ENCODE measurements around the gene CFAP97D1.
A peak's percentile ranks its signal among the peaks of the same experiment; 100 is the strongest.

Gene CFAP97D1

DNA sequence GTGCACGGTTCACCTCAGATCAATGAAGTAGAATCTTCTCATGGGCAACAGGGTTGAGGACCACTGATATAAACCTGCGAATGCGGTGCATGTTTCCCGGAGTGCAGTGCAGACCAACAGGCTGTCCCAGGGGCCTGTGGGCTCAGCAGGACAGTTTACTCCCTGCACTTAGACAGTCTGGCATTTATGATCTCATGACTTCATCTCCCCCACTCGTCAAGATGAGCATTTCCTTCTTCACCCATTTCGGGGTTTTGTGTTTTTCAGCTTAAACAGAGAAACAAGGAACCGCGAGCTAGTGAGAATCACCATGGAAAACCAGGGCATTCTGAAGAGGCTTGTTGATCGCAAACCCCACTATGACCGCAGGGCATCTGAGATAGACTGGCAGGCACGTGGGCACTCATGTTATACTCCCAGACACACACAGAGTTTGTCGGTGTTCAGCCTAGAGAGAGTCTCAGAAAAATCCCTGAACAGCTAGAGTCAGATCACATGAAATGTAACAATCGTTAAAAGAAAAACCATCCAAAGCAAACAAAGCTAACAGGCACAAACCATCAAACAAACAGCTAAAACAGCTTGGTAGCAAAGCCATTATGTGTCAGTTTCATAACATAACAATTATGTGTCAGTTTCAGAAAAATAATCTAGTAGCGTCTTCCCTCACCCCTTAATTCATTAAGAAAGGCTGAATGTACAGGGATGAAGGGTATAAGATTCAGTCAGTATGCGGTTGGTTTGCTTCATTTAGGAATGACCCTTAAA is 2.9 kb downstream of the CFAP97D1 start:
- no peak for DNase-seq (ENCODE audit: low read depth)
- TF ChIP-seq, protein P1, sequence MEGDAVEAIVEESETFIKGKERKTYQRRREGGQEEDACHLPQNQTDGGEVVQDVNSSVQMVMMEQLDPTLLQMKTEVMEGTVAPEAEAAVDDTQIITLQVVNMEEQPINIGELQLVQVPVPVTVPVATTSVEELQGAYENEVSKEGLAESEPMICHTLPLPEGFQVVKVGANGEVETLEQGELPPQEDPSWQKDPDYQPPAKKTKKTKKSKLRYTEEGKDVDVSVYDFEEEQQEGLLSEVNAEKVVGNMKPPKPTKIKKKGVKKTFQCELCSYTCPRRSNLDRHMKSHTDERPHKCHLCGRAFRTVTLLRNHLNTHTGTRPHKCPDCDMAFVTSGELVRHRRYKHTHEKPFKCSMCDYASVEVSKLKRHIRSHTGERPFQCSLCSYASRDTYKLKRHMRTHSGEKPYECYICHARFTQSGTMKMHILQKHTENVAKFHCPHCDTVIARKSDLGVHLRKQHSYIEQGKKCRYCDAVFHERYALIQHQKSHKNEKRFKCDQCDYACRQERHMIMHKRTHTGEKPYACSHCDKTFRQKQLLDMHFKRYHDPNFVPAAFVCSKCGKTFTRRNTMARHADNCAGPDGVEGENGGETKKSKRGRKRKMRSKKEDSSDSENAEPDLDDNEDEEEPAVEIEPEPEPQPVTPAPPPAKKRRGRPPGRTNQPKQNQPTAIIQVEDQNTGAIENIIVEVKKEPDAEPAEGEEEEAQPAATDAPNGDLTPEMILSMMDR (conservative IDR thresholded peaks at IDR 0.05; ENCODE audit: low read depth, low read length): no peak

DNA sequence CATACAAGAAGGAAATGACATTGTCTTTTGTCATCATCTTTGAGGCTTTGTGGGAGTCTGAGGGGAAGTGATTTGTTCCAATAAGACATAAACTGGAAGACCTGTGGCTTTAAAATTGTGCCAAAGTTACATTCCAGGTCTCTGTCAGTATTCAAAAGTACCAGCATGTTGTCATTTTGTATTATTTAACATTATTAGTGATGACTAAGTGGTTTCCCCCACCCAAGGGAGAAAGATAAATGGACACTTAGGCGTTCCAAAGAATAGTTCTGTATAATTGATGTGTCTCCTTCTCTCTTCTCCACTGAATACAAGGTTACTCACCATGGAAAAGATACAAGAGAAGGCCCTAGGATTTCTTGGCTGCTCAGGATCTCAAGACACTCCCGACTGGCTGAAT is 3.8 kb downstream of the CFAP97D1 start:
- TF ChIP-seq, protein P1 (conservative IDR thresholded peaks at IDR 0.05; ENCODE audit: low read depth, low read length): no peak
- no peak for DNase-seq (ENCODE audit: low read depth)
- H3K4me3 ChIP-seq (ENCODE audit: low read length): no peak overlapping the region

More for the DNA sequence above, 2.9 kb downstream of the CFAP97D1 start:
- H3K4me3 ChIP-seq (ENCODE audit: low read length): no peak overlapping the region

DNA sequence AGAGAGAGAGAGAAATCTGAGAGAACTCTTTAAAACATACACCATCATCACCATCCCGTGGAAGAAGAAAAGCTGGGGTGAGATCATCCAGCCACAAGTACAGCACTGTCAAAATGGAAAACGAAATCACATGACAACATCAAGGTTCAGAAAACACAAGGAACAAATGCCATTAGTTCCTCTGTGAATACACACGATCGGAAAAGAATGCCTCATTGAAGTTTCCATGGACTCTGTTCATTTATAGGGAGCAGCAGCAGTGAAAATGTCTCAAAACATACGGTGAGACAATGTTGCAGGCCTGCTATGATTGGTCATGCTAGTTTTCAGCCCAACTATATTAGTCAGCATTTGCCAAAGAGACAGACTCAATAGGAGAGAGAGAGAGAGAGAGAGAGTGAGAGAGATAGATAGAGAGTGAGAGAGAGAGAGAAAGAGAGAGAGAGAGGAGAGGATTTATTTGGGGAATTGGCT is 4.4 kb downstream of the CFAP97D1 start:
- no peak overlapping the region for H3K4me3 ChIP-seq (ENCODE audit: low read length)
- no peak for DNase-seq (ENCODE audit: low read depth)
- TF ChIP-seq, protein P1 (conservative IDR thresholded peaks at IDR 0.05; ENCODE audit: low read depth, low read length): no peak

DNA sequence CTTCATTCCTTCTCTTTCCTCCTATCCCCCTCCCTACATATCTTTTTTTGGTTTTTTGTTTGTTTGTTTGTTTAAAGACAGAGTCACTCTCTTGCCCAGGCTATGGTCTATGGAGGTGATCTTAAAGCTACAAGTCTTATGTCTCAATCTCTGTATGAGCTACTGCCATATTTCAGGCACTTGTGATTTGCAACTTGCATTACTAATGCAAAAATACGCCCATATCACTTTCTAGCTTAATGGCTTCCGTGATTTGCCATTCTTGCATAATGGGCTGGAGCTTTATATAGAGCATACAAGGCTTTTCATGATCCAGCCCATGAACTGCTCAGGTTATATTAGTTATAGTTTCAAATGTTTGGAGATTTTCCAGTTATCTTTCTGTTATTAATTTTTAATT is 7.5 kb downstream of the CFAP97D1 start:
- TF ChIP-seq, protein P1 (conservative IDR thresholded peaks at IDR 0.05; ENCODE audit: low read depth, low read length): no peak
- no peak for DNase-seq (ENCODE audit: low read depth)
- no peak overlapping the region for H3K4me3 ChIP-seq (ENCODE audit: low read length)

DNA sequence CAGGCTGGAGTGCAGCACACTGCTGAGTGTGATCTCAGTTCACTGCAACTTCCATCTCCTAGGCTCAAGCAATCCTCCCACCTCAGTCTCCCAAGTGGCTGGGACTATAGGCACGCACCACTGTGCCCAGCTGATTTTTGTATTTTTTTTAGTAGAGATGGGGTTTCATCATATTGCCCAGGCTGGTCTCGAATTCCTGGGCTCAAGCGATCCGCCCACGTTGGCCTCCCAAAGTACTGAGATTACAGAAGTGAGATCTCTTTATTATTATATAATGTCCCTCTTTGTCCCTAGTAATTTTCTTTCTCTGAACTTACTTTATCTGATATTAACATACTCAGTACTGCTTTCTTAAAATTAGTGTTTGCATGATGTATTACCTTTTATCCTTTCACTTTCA is 8.3 kb downstream of the CFAP97D1 start:
- no peak overlapping the region for H3K4me3 ChIP-seq (ENCODE audit: low read length)
- TF ChIP-seq, protein P1 (conservative IDR thresholded peaks at IDR 0.05; ENCODE audit: low read depth, low read length): no peak
- no peak for DNase-seq (ENCODE audit: low read depth)

DNA sequence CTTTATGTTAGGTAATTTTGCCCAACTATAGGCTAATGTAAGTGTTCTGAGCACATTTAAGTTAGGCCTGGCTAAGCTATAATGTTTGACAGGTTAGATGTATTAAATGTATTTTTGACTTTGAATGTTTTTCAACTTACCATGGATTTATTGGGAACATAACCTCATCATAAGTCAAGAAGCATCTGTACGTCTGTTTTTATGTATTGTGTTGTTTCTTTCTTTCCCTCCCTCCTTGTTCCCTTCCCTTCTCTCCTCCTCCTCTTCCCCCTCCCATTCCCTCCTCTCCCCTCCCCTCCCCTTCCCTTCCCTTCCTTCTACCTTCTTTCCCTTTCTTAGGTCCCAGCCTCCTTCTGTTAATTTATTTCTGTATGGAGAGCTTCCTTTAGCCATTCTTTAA is 9.2 kb downstream of the CFAP97D1 start:
- no peak overlapping the region for H3K4me3 ChIP-seq (ENCODE audit: low read length)
- no peak for DNase-seq (ENCODE audit: low read depth)
- TF ChIP-seq, protein P1 (conservative IDR thresholded peaks at IDR 0.05; ENCODE audit: low read depth, low read length): no peak

DNA sequence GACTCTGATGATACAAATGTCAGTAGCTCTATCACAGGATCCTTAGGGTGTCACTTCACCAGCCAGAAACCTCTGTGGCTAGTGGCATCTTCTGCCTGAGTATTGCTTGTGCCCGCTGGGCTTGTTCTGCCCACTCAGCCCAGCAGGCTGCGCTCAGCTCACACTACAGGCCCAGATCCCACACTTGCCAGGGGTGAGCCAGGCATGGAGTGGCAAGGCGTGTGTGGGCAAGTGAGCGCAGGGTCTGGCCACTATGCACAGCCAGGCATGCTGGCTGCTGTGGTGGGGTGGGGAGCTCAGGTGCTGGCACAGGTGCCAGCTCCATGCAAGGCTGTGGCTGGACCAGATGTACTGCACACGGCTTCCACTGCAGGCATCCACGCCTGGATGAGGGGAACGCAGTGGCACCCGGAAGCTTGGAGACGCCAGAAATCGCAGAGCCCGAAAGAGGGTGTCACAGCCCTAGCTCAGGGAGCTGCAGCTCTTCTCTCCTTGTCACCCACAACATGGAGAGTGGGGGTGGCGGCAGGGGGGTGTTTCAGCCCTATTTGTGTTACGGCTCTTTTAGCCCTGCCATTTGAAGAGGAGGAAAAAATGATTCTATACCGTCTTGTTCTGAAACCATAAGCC is 10.2 kb downstream of the CFAP97D1 start:
- DNase-seq (ENCODE audit: low read depth): no peak
- no peak overlapping the region for H3K4me3 ChIP-seq (ENCODE audit: low read length)
- TF ChIP-seq, protein P1 (conservative IDR thresholded peaks at IDR 0.05; ENCODE audit: low read depth, low read length): peak; percentile 40

All from retinal pigment epithelial cell (primary cell).